K562 treated with DMSO at 1 percent for 12 hours (cell line): Measurements from ENCODE around the gene HMGN3. TPM values are rescaled to one million over a fixed set of nuclear protein-coding genes. Genes with fewer than 3 reads are reported as not detected.

Experiments used
- total RNA-seq: library from RNA; unstranded; fragments of 300-600 nt; gene quantifications from 2 replicates; pipeline ENCODE4 v1.2.3, GENCODE V29; 2022; ENCODE audit not compliant: insufficient read depth

HMGN3 gene
- 48.1 and 82.3 TPM in 2 replicates for total RNA-seq

GRCh38 chr6:79234150-79235022 lies at the start of gene HMGN3:
Gene HMGN3 (minus strand): TSS chr6:79234682.

Other genes starting within 250 kb of the HMGN3 start
- gene PHIP, start 156.4 kb downstream of the HMGN3 start, total RNA-seq = 4.2 and 17.4 TPM in 2 replicates